ENCODE data around the gene ATL1. TPM values are rescaled to one million over a fixed set of nuclear protein-coding genes. Genes with fewer than 3 reads are reported as not detected.

Gene ATL1
- total RNA-seq, 1 experiment from 2014 or later = 1.5 TPM

DNA sequence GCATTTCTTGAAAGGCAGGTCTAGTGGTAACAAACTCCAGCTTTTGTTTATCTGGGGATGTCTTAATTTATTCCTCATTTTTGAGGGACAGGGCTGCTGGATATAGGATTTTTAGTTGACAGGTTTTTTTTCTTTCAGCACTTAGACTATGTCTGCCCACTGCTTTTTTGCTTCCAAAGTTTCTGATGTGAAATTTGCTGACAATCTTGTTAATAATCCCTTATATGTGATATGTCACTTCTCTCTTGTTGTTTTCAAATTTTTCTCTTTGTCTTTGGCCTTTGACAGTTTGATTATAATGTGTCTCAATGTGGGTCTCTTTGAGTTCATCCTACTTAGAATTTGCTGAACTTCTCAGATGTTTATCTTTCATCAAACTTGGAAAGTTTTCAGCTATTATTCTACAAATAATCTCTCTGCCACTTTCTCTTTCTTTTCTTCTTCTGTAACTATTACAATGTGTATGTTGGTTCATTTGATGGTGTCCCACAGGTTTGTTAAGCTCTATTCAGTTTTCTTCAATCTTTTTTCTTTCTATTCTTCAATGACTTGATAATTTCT lies 9.8 kb downstream of the ATL1 start:
- Histone ChIP-seq H3K4me3 (ENCODE audit: low read depth in 2 of 2, low read length in 2 of 2) (no peak overlapping the region), H3K9me3 (ENCODE audit: control insufficient read depth, insufficient read depth, low read depth, low read length) (0 out of 2 replicates have a peak, but pooled peaks cover 6% of the 10 kb centered on the region), H3K4me1 (ENCODE audit: control insufficient read depth, insufficient read depth, low read length) (no peaks in the 10 kb centered on the region; the same call in 1 of the 2 replicates), H3K36me3 (ENCODE audit: control insufficient read depth, insufficient read depth, low read length) (no peaks in the 10 kb centered on the region), H3K27ac (ENCODE audit: low read length) (no peak overlapping the region), H3K27me3 (ENCODE audit: control insufficient read depth, insufficient read depth, low read length) (no peaks in the 10 kb centered on the region)
- intact Hi-C loops (cut with micrococcal nuclease; ENCODE audit: unreplicated experiment) = no loop called here
- in situ Hi-C loops (cut with HindIII; ENCODE audit: low pct_unique_long_range_greater_than_20kb, low sequenced_read_pairs) = no loop called here
- TF ChIP-seq POLR2AphosphoS5 (IDR thresholded peaks at IDR 0.05; ENCODE audit: low read depth, low read length) (no peak), SIN3A (IDR thresholded peaks at IDR 0.05; ENCODE audit: borderline replicate concordance, insufficient read depth, low read depth, low read length) (no peak), TCF7L2 (IDR thresholded peaks at IDR 0.05; ENCODE audit: low read depth, low read length) (no peak)
- TF ChIP-seq, protein P1, sequence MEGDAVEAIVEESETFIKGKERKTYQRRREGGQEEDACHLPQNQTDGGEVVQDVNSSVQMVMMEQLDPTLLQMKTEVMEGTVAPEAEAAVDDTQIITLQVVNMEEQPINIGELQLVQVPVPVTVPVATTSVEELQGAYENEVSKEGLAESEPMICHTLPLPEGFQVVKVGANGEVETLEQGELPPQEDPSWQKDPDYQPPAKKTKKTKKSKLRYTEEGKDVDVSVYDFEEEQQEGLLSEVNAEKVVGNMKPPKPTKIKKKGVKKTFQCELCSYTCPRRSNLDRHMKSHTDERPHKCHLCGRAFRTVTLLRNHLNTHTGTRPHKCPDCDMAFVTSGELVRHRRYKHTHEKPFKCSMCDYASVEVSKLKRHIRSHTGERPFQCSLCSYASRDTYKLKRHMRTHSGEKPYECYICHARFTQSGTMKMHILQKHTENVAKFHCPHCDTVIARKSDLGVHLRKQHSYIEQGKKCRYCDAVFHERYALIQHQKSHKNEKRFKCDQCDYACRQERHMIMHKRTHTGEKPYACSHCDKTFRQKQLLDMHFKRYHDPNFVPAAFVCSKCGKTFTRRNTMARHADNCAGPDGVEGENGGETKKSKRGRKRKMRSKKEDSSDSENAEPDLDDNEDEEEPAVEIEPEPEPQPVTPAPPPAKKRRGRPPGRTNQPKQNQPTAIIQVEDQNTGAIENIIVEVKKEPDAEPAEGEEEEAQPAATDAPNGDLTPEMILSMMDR (IDR thresholded peaks at IDR 0.05) = no peak
- TF ChIP-seq, protein P2, sequence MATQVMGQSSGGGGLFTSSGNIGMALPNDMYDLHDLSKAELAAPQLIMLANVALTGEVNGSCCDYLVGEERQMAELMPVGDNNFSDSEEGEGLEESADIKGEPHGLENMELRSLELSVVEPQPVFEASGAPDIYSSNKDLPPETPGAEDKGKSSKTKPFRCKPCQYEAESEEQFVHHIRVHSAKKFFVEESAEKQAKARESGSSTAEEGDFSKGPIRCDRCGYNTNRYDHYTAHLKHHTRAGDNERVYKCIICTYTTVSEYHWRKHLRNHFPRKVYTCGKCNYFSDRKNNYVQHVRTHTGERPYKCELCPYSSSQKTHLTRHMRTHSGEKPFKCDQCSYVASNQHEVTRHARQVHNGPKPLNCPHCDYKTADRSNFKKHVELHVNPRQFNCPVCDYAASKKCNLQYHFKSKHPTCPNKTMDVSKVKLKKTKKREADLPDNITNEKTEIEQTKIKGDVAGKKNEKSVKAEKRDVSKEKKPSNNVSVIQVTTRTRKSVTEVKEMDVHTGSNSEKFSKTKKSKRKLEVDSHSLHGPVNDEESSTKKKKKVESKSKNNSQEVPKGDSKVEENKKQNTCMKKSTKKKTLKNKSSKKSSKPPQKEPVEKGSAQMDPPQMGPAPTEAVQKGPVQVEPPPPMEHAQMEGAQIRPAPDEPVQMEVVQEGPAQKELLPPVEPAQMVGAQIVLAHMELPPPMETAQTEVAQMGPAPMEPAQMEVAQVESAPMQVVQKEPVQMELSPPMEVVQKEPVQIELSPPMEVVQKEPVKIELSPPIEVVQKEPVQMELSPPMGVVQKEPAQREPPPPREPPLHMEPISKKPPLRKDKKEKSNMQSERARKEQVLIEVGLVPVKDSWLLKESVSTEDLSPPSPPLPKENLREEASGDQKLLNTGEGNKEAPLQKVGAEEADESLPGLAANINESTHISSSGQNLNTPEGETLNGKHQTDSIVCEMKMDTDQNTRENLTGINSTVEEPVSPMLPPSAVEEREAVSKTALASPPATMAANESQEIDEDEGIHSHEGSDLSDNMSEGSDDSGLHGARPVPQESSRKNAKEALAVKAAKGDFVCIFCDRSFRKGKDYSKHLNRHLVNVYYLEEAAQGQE (IDR thresholded peaks at IDR 0.05; ENCODE audit: insufficient read depth in 1 of 2, low read depth in 2 of 2, low read length in 1 of 2) = no peak
- BruUV-seq (replicated peaks) = no TSS peak
- POLR2A ChIA-PET = no interaction called here
- ATAC-seq (no peak), DNase-seq (ENCODE audit: low read depth, low spot score) (no peak)
- CTCF ChIA-PET = no interaction called here

DNA sequence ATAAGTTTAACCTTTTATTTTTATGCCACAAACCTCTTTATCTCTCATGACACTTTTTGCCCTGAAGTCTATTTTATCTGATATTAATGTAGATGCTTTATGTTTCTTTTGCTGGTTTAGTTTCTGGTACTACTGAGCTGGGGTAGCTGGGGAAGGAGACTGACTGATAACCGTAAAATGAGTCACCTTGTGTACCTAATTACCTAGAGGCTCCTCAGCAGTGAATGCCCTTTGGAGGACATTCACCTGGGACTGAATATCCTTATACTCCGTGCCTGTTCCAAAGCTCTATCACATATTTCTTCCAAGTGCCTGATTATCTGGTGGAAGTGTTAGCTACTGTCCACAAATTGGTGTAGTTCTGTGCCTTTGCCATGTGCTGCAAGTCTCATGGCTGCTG lies 13.9 kb downstream of the ATL1 start:
- intact Hi-C loops (cut with micrococcal nuclease; ENCODE audit: unreplicated experiment) (no loop called here), in situ Hi-C loops (cut with HindIII; ENCODE audit: low pct_unique_long_range_greater_than_20kb, low sequenced_read_pairs) (no loop called here)
- POLR2A ChIA-PET = no interaction called here
- Histone ChIP-seq H3K4me1 (ENCODE audit: control insufficient read depth, insufficient read depth, low read length) (no peaks in the 10 kb centered on the region; the same call in 1 of the 2 replicates), H3K36me3 (ENCODE audit: control insufficient read depth, insufficient read depth, low read length) (no peaks in the 10 kb centered on the region), H3K4me3 (ENCODE audit: low read depth in 2 of 2, low read length in 2 of 2) (no peak overlapping the region), H3K27me3 (ENCODE audit: control insufficient read depth, insufficient read depth, low read length) (no peaks in the 10 kb centered on the region), H3K27ac (ENCODE audit: low read length) (no peak overlapping the region), H3K9me3 (ENCODE audit: control insufficient read depth, insufficient read depth, low read depth, low read length) (0 out of 2 replicates have a peak, but pooled peaks cover 6% of the 10 kb centered on the region)
- no peak for TF ChIP-seq SIN3A (IDR thresholded peaks at IDR 0.05; ENCODE audit: borderline replicate concordance, insufficient read depth, low read depth, low read length)
- no peak for TF ChIP-seq TCF7L2 (IDR thresholded peaks at IDR 0.05; ENCODE audit: low read depth, low read length)
- TF ChIP-seq, protein P1 (IDR thresholded peaks at IDR 0.05) = no peak
- TF ChIP-seq, protein P2 (IDR thresholded peaks at IDR 0.05; ENCODE audit: insufficient read depth in 1 of 2, low read depth in 2 of 2, low read length in 1 of 2) = no peak
- TF ChIP-seq POLR2AphosphoS5 (IDR thresholded peaks at IDR 0.05; ENCODE audit: low read depth, low read length) = no peak
- CTCF ChIA-PET = no interaction called here
- DNase-seq (ENCODE audit: low read depth, low spot score) (no peak), ATAC-seq (no peak)
- BruUV-seq (replicated peaks) = no TSS peak

Measured in Panc1 (cell line).